ENCODE measurements around the gene NRXN3.

DNA sequence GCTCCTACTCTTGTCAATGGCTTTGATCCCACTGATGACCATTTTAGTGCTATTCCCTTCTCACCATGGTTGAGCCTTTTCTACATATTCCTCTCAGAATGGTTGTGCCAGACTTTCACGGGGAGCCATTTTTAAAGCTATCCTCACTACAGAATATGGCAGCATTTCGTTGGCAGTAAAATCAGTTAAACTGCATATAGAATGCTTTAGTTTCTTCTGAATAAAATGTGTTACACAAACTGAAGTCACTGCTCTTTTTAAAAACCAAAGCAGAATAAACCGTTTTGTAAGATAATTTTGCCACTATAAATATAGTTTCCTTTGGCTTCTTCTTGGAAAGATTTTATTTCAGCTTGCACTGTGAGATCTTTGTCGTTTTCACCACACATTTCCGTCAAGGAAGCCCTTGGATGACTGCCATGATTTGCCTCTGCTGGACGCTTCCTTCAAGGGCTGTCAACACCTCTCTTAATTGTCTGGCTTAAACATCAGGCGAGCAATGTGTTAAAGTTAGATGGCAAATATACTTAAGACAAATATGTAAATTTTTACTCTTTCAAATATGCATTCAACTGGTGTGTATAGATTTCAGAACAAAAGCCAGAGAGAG, 1416.9 kb downstream of the NRXN3 start:
- TF ChIP-seq CTCF (IDR thresholded peaks at IDR 0.05), result no peak
- TF ChIP-seq EZH2 (IDR thresholded peaks at IDR 0.05; ENCODE audit: borderline replicate concordance, insufficient read depth, low read depth, low read length, poor library complexity, severe bottlenecking), result no peak
